Vagina (tissue), 2 donors: ENCODE data around the gene LRMDA.

Experiments used
- POLR2A ChIP-seq, 2 donors: fragments of 450-650 bp; IDR thresholded peaks; one replicate each; pipeline ENCODE4 v1.6.1; 2017; ENCODE audit warnings: antibody characterized with exemption in 2 of 2, mild to moderate bottlenecking in 2 of 2, moderate library complexity in 2 of 2
- TF ChIP-seq, protein P1 (sequence below), 3 experiments: fragments of 450-650 bp in 2 of 3; fragments of 200-600 bp in 1 of 3; sonication (generic) in 1 of 3; IDR thresholded peaks; one replicate each; pipeline ENCODE4 v1.5.1; 2017 to 2019; ENCODE audit warnings: antibody characterized with exemption in 3 of 3, mild to moderate bottlenecking in 2 of 3, moderate library complexity in 2 of 3

DNA sequence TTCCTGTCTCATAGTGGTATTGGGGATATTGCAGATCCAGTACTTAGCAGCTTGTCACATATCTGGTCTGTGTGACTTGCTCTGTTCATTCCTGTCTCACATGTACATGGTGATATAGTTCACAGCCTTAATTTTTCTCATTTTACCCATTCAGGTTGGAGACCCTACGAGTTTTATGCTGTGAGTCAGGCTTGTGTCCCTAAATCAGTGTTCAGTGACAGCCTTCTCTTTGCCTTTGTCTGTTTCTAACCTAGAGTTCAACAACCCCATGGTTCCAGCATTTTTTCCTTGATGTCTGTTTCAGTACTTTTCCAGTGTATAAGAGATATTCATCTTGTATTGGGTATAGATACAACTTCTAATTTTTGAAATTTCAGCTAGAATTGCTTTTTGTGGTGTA is 1016.2 kb downstream of the LRMDA start:
- TF ChIP-seq, protein P1, sequence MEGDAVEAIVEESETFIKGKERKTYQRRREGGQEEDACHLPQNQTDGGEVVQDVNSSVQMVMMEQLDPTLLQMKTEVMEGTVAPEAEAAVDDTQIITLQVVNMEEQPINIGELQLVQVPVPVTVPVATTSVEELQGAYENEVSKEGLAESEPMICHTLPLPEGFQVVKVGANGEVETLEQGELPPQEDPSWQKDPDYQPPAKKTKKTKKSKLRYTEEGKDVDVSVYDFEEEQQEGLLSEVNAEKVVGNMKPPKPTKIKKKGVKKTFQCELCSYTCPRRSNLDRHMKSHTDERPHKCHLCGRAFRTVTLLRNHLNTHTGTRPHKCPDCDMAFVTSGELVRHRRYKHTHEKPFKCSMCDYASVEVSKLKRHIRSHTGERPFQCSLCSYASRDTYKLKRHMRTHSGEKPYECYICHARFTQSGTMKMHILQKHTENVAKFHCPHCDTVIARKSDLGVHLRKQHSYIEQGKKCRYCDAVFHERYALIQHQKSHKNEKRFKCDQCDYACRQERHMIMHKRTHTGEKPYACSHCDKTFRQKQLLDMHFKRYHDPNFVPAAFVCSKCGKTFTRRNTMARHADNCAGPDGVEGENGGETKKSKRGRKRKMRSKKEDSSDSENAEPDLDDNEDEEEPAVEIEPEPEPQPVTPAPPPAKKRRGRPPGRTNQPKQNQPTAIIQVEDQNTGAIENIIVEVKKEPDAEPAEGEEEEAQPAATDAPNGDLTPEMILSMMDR (IDR thresholded peaks at IDR 0.05) = no peak
- no peak for TF ChIP-seq POLR2A (IDR thresholded peaks at IDR 0.05)
